ENCODE results near the gene USP22.

DNA sequence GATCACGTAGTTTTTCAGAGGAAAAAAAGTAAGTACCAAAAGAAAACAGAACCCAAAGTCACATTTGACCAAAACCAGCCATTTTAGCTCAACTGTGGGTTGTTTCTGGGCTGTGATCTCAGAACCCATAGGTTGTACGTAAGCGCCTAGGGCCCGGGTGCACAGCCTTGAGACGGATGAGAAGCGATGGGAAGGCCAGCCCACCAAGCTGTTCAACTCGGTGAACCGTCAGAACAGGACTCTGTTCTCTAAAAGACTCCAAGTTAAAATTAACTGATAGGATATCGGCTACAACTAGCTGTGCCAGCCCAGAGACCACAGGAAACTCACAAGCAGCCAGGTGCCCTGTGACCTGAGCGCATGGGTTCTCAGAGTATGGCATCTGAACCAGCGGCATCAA is 28.3 kb downstream of the USP22 start:
- no peak for TF ChIP-seq POLR2A (IDR thresholded peaks at IDR 0.05; ENCODE audit: control extremely low read depth in 1 of 2, low read depth in 2 of 2, low read length in 2 of 2)
- TF ChIP-seq EP300 (IDR thresholded peaks at IDR 0.05; ENCODE audit: borderline replicate concordance in 1 of 2, low read depth in 2 of 2, low read length in 2 of 2) = no peak

Data from H1 (cell line).